Stimulated activated CD8-positive, alpha-beta memory T cell treated with anti-CD3 and anti-CD28 coated beads, Interleukin-12 subunit alpha, Interleukin-12 subunit beta, amount 100 ng/mL, for 1 hour (primary cell): ENCODE data around the gene BCL7B.
"Not testable (repeated sequence)": the region's sequence is repeated elsewhere in the genome, so short reads cannot be mapped to it uniquely, and the experiment has no call there.

Source experiments
- DNase-seq: peaks from one replicate; pipeline ENCODE4 v3.0.0-alpha.2; 2020; ENCODE audit warnings: low read depth

BCL7B gene

GRCh38 chr7:73572767-73573186, 15.3 kb upstream of the BCL7B start:
- no peak for DNase-seq

DNA sequence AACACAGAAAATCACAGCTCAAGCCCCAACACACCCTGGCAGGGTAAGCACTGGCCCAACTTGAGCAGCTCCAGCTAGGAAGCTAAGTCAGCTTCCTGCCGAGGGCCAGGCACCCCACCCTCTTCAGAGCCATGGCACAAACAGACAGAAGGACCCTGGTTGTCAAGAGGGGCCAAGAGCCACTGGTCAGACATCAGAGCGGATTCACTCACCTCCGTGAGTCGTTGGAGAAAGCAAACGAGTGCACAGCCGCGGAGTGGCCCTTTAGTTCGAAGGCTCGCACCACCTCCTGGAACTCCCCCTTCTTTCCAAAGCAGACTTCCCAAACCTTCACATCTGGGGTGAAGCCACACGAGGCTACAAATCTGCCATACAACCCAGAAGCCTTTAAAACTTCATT, 13.5 kb upstream of the BCL7B start:
- DNase-seq, result no peak

DNA sequence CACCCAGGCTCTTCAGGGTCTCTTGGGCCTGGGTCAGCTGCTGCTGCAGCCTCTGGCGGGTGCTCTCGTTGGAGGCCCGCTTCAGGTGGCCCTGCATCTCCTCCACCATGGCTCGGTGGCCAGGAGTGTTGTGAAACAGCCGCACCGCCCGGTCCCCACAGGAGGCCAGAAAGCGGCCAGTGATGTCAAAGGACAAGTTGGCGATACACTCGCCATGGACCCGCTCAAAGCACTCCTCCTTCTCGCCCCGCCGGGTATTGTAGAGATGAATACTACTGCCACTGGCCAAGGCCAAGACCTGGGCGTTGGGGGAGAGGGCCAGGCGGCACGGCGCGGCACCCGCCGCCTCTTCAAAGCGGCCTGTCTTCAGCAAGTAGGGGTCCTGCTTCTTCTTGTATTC, 13.0 kb upstream of the BCL7B start:
- no peak for DNase-seq

DNA sequence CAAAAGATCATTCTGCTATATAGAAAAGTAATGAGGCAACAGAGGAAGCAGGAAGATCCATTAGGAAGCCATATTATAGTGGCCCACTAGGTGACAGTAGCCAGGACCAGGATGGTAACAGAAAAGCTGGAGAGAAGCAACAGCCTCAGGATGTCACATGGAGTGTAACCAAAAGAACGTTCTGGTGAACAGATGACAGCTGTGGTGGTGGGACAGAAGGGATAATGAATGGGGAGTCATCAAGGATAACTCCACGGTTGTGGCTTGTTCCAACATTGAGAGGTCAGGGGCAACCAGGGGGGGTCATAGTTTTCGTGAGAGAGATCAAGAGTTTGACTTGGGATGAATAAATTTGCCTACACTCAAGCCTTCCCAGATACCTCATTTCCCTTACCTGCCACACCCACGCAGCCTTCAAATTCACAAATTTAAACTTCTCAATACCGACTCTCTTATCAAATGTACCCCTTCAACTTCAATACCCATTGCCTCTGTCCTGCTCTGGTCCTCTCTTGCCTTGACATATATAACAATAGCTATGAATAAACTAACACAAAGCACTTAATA, 11.6 kb upstream of the BCL7B start:
- no peak for DNase-seq

DNA sequence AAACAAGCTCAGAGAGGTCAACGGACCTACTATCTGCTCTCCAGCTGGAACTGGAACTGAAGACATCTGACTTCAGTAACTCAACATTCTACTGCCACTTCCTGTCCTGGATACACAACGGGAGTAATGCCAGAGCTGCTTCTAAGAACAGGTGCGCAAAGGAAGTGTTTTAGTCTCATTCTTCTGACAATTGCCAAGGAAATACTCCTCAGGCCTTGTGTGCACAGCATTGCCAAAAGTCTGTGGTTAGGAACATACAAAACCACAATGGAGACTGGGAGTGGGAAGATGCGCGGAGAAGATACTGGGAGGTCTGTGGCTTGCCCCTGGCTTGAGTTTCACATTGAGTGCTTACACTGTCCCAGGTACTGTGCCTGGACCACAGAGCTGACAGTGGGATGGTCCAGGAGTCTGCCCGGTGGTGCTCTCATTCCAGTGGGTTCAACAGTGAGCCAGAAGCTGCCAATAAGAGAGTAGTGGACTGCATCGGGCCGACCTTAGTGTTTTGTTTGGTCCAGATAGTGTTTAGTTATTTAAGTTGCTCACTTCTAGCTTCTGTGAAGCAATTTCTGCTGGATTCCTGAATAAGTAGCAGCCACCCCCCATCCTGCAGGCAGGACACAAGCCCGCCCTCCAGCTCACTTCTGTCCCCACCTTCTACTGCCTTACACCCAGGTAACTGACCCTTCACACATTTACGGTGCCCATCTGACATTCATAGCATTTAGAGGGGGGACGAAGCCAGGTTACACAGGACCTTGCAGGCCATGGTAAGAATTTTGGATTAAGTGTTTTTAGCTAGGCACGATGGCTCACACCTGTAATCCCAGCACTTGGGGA, 10.6 kb upstream of the BCL7B start:
- DNase-seq, result no peak

GRCh38 chr7:73567140-73567539, 9.7 kb upstream of the BCL7B start:
- DNase-seq, result no peak

GRCh38 chr7:73566431-73566830, 8.9 kb upstream of the BCL7B start:
- not testable (repeated sequence) for DNase-seq

DNA sequence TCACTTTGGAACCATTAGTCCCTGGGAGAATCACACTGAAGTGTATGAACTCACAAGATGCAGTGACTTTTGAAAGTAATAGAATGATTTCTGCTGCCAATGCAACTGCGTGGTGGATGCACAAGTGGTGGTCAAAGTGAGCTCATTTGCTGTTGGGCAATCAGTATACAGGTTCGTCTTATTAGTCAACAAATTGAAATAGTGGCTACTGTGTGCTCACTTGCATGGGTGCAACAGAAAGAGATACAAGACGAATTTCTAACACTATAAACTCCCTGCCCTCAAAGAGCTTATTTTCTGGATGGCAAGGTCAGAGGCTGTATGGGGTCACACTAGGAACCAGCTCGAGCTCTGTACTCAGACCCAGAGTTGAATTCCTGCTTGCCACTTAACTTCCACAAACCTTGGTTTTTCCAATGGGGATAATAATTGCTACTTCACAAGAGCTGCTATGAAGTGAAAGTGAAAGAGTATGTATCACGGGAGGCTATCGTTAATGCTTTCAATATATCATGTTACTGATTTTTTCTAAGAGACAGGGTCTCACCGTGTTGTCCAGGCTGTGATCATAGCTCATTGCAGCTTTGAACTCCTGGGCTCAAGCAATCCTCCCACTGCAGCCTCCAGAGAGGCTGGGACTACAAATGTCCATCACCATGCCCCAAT, 8.3 kb upstream of the BCL7B start:
- no peak for DNase-seq

DNA sequence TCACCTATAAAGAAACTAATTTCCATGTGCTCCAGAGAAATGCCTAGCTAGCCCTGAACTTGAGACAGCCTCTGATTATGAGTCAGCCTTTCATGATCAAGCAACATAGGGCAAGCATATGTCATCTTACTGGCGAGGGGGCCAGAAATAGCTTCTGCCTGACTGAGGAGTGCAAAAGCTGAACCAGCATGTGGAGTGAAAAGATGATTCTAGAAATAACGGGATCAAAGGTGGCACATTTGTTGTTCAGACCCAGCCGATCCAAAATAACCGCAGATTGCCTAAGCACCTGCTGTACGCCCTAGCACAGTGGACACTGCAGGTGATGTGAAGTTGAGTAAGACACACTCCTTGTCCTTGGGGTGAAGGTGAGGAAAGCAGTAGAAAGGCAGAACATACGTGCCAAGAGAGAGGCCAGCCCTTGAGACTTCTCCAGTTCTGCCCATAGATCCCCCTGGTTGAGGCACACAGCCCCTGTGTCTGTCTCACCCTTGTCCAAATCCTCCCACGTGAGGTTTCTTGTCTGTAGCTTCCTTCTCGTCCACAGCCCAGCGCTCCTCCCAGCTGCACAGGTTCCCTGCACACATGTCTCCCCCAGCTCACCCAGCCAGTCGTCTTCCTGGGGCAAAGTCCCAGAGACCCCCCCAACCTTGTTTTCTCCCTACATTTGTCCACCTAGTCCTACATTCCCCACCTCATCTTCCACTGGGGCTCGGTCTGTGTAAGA, 2.8 kb upstream of the BCL7B start:
- no peak for DNase-seq

DNA sequence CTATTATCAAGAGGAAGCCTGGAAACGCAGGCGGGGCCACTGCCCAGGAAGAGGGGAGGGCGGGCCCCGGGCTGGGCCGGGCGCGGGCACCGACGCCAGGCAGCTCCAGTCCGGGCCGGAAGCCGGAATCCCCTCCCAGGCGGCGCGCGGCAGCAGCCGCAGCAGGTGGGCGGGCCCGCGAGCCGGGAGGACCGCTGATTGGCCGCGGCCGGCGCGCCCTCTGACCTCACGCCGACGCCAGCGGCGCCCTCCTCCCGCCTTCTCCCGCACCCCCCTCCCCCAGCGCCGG, 438 bp downstream of the BCL7B start:
- peak; percentile 77 for DNase-seq

- no peak for DNase-seq
Observed at GRCh38 chr7:73556208-73557107, 1.0 kb downstream of the BCL7B start.

GRCh38 chr7:73555411-73555982, 2.0 kb downstream of the BCL7B start:
- DNase-seq, result no peak

DNA sequence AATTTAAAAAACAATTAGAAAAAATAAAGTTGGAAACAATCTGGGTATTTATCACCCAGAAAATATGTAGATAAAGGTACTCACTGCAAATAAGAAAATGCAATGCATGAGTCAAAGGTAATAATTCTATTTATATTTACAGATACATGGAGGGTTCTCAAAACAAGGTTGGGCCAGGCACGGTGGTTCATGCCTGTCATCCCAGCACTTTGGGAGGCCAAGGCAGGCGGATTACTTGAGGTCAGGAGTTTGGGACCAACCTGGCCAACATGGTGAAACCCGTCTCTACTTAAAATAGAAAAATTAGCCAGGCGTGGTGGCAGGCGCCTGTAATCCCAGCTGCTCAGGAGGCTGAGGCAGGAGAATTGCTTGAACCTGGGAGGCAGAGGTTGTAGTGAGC, 7.4 kb downstream of the BCL7B start:
- DNase-seq, result not testable (repeated sequence)

DNA sequence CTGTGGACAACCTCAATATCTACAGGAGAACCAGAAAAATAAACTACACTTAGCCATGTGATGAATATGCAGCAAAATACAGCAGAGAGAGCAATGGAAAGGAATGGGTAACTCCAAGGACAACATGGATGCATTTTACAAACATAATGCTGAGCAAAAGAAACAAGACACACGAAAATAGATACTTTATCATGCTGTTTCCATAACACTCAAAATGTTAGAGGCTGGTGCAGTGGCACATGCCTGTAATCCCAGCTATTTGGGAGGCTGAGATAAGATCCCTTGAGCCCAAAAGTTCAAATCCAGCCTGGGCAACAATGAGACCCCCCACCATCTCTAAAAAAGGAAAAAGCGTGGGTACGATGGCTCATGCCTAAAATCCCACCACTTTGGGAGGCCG, 8.3 kb downstream of the BCL7B start:
- DNase-seq, result no peak

GRCh38 chr7:73547841-73548240, 9.6 kb downstream of the BCL7B start:
- DNase-seq, result no peak

DNA sequence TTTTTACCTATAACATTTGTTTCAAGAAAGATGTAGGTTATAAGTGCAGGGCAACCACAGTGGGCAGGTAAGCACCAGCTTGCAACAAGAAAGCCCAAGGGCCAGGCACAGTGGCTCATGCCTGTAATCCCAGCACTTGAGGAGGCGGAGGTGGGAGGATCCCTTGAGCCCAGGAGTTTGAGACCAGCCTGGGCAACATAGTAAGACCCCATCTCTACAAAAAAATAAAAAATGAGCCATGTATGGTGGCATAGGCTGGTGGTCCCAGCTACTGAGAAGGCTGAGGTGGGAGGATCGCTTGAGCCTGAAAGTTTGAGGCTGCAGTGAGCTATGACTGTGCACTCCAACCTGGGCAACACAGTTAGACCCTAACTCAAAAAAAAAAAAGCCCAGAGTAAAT, 12.8 kb downstream of the BCL7B start:
- no peak for DNase-seq

GRCh38 chr7:73541722-73542121, 15.8 kb downstream of the BCL7B start:
- no peak for DNase-seq

GRCh38 chr7:73539709-73540108, 17.8 kb downstream of the BCL7B start:
- DNase-seq, result no peak

DNA sequence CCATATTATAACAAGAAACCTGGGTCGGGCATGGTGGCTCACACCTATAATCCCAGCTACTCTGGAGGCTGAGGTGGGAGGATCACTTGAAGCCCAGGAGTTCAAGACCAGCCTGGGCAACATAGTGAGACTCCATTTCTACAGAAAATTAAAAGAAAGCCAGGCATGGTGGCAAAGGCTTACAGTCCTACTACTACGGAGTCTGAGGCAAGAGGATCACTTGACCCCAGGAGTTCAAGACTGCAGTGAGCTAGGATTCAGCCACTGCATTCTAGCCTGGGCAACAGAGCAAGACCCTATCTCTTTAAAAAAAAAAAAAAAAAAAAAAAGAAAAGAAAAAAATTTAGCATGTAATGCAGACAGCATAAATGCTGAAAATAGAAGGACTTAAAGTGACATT, 19.0 kb downstream of the BCL7B start:
- DNase-seq, result not testable (repeated sequence)

GRCh38 chr7:73537051-73537450, 20.4 kb downstream of the BCL7B start:
- no peak for DNase-seq

- DNase-seq, result no peak
Observed at GRCh38 chr7:73536479-73536878, 21.0 kb downstream of the BCL7B start.
